Measurements from ENCODE around the gene STRADA.

DNA sequence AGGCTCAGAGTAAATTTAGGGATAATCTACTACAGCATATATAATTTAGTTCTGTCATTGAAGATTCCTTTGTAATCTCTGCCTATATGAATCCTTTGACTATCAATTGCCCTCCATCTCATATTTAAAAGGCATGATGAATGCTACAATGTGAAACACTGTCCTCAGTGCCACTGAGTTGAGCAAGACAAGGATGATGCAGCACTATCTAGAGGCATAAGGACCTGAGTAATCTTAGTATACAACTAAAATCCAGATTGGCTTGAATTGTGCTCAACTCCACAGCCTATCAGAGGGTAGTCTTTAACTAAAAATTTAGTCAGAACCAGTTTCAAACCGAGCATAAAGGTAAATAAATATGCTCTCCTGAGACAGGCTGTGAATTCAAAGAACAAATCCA, 11.6 kb upstream of the STRADA start:
- TF ChIP-seq POLR2A (IDR thresholded peaks at IDR 0.05) (no peak), POLR2AphosphoS5 (IDR thresholded peaks at IDR 0.05) (no peak)
- TF ChIP-seq, protein P1, sequence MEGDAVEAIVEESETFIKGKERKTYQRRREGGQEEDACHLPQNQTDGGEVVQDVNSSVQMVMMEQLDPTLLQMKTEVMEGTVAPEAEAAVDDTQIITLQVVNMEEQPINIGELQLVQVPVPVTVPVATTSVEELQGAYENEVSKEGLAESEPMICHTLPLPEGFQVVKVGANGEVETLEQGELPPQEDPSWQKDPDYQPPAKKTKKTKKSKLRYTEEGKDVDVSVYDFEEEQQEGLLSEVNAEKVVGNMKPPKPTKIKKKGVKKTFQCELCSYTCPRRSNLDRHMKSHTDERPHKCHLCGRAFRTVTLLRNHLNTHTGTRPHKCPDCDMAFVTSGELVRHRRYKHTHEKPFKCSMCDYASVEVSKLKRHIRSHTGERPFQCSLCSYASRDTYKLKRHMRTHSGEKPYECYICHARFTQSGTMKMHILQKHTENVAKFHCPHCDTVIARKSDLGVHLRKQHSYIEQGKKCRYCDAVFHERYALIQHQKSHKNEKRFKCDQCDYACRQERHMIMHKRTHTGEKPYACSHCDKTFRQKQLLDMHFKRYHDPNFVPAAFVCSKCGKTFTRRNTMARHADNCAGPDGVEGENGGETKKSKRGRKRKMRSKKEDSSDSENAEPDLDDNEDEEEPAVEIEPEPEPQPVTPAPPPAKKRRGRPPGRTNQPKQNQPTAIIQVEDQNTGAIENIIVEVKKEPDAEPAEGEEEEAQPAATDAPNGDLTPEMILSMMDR (IDR thresholded peaks at IDR 0.05): no peak

Measured in gastroesophageal sphincter (tissue), 3 donors.